OCI-LY7 (cell line): ENCODE measurements around the gene JPH2.

Experiments
- EZH2phosphoT487 ChIP-seq: fragments of 200-600 bp; sonication (generic); IDR thresholded peaks from 2 replicates; pipeline ENCODE4 v1.6.1; 2018; ENCODE audit warnings: low read depth, borderline replicate concordance, mild to moderate bottlenecking, mixed run types, antibody characterized with exemption, low read length, moderate library complexity, mixed read lengths
- TF ChIP-seq, protein P1 (sequence below): fragments of 200-600 bp; sonication (generic); conservative IDR thresholded peaks from 2 replicates; pipeline ENCODE4 v1.5.1; 2014; ENCODE audit warnings: mild to moderate bottlenecking, antibody characterized with exemption, low read length, moderate library complexity, mixed read lengths

- TF ChIP-seq, protein P1, sequence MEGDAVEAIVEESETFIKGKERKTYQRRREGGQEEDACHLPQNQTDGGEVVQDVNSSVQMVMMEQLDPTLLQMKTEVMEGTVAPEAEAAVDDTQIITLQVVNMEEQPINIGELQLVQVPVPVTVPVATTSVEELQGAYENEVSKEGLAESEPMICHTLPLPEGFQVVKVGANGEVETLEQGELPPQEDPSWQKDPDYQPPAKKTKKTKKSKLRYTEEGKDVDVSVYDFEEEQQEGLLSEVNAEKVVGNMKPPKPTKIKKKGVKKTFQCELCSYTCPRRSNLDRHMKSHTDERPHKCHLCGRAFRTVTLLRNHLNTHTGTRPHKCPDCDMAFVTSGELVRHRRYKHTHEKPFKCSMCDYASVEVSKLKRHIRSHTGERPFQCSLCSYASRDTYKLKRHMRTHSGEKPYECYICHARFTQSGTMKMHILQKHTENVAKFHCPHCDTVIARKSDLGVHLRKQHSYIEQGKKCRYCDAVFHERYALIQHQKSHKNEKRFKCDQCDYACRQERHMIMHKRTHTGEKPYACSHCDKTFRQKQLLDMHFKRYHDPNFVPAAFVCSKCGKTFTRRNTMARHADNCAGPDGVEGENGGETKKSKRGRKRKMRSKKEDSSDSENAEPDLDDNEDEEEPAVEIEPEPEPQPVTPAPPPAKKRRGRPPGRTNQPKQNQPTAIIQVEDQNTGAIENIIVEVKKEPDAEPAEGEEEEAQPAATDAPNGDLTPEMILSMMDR: no peak
- no peak for TF ChIP-seq EZH2phosphoT487
Measured at GRCh38 chr20:44183282-44183681, 3.7 kb downstream of the JPH2 start.
